DMS79 treated with DMSO at 0.1 percent for 48 hours (cell line): ENCODE data around the gene GMDS.
A peak's percentile ranks its signal among the peaks of the same experiment; 100 is the strongest.

Experiments used
- DNase-seq: peaks from one replicate; lab custom pipeline; 2025; lab: John Stamatoyannopoulos, UW

The GMDS gene

DNA sequence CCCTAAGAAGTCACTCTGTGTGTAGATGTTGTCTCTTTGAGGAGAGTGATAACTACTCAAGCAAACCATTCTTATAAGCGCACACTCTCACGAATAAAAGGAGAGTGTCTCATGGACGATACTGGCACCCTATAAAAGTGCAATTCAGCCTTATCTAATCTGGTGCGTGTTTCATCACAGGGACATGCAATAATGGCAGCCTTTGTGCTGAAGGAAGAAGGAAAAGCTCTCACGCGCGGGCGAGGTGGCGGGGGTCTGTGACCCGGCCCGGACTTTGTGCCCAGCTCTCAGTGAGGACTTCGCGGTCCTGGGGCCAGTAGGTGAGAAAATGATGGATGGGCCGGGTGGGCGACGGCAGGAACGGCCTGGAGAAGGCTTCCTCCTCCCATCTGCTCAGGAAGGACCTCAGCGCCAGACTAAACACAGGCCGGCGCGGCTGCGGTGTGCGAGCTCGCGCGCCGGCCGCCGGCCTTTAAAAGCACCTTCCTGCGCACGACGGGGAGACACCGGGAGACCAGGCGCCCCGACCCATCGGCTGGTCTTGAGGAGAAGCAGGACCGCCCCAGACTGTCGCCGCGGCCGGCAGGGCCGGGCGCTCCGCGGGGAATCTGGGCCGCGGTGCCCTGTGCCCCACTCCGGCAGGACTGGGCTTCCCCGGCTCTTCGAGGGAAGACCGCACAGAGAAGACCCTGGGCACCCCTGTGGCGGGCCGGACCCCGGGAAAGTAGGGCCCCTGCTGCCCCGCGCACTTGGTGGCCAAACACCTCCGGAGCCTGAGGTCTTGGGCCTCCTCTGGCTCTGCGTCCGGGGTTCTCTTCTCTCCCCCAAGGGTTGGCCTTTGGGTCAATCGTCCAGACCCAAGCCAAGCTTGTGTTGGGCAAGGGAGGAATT, 644.0 kb downstream of the GMDS start:
- DNase-seq, result no peak

DNA sequence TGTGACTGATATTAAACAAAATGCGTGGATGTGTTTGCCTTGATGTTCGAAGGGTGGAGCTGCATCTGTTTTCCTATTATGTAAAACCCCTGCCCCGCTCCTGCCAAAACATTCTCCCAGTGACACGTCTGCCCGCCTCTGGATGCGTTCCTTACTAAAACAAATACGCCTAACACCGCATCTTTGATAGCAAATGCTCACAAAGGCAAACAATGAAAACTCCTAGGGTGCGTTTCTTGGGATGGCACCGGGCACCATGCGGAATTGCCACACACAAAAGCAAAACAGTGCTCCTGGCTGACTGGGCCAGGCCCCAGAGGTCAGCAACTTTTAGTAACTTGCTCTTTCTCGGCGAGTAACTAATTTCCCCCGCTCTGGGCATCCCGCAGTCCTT, 644.6 kb downstream of the GMDS start:
- no peak for DNase-seq

DNA sequence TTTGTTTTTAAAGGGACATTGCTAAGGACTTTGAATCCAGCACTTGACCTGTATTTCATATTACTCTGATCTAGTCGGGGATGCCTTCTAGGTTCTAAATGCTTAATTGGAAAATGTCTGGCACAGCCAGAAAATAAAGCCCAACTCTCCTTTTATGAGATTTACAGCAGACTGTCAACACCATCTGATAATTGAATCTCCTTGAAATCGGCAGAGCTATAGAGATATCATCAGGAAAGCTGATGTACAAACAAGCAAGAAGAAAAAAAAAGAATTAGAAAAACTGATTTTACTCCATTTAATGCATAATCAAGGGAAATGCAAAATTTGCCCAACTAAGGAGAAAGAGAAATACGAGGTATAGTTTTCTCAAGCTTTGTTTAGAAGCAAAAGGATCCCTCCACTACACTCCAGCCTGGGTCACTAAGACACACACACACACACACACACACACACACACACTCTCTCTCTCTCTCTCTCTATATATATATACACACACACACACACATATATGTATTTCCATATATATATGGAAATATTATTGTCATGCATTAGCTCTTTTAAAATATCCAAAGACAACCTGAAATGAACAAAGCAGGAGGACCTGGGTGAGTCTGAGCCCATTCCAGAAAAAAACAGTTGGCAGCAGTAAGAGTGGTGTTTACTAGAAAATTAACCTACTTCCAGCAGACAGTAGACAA, 645.2 kb downstream of the GMDS start:
- DNase-seq, result no peak

DNA sequence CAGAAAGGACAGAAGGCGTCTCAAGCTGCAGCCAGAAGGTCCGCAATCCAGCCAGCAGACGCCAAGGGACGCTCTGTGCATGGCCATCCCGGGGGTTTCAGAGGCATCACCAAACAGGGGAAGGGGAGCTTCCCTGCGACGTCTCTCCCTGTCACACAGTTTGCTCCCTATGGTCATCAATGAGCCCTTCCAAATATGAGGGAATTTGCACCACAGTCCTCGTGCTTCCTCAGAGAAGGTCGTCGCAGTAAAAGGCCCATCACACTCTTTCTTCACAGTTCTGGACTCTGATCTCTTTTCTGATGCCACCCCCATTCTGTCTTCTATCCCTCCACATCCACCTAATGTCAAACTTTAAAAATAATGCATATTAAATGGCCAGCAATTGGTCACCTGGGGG, 645.9 kb downstream of the GMDS start:
- no peak for DNase-seq

- no peak for DNase-seq
These were observed 646.5 kb downstream of the GMDS start for GRCh38 chr6:1598886-1599285.

DNA sequence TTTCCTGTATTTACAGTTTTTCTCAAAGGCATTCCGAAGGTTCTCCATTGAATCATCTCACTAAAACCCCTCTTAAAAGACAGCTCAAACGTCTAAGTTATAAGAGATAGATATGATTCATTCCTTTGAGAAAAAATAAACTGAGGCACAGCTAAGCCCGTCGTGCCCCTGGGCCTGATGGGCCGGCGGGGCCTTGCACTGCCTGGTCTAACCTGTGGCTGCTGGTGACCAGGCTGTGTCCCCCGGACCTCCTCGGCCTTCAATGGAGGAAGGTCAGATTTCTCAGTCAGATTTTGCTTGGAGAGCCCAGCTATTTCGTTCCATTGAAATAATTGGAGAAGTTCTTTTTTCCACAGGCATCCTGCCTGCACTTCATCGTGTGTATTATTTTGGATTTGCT, 647.0 kb downstream of the GMDS start:
- DNase-seq, result no peak

- DNase-seq, result no peak
These were observed 647.5 kb downstream of the GMDS start for GRCh38 chr6:1597924-1598323.

- DNase-seq, result no peak
These were observed 648.2 kb downstream of the GMDS start for GRCh38 chr6:1597121-1597744.

DNA sequence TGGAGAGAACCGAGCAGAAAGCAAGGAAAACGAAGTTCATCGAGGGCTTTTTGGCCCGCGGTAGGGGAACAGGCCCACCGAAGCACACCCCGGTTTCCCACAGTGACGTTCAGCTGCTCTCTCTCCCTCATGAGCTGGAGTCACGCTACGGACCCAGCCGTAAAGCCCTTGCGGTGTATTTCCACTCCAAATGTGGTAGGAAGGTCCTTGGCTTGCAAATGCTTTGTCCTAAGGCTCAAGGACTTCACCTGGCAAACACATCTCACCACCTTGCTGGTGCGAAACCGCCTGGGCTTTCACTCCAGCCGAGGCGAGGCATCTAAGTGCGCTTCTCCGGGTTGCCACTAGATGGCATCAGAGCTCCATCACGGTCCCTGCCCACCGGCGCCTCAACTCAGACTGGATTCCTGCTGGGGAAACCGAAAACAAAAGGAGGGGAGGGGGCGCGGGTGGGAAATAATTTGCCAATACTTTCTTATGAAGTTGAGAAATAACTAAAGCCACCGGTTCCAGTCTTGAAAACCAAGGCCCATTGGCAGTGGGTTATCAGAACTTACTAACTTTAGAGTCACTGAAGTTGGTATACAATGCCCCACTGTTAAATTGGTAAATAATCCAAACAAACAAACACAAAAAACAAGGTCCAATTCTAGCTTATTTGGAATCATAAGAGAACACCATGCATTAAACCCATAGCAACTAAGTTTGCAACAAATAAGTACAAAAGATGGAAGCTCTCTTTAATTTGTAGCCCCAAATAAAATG, 649.1 kb downstream of the GMDS start:
- peak; percentile 43 for DNase-seq

DNA sequence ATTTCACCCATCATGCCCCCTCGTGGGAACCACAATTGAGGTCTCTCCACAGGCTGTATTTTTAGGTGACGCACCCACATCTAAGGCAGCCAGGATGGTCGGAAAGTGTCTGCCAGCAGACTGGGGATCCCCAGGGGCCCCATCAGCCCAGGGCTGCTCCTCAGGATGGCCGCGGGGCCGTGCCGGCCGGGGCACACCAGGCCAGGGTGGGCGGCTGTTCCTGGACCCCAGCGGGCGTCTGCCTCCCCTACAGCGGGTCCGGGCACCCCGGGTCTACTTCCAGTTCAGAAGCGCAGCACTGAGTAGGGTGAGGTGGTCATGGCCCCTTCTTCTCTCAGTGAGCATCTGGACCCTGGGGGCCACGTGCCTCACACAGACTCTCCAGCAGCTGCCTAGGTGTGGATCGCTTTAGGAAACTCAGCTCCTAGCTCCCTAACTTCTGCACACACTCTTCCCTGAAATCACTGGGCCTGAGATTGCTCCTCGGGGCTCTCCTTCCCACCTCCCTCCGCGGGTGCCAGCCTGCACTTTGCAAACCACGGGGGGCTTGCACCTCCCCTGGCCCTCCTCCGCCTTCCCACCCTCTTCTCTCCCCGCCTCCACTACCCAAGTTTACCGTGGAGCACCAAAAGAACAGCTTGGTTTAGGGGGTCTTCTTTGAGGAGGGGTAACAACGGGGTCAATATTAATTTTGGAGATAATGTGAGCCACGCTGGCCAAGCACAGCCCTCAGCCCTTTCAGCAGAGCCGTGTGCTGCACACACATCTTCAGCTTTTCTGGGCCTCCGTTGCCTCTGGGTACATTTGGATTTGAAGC, 649.9 kb downstream of the GMDS start:
- no peak for DNase-seq

- no peak for DNase-seq
These were observed 650.8 kb downstream of the GMDS start for GRCh38 chr6:1594445-1595200.

DNA sequence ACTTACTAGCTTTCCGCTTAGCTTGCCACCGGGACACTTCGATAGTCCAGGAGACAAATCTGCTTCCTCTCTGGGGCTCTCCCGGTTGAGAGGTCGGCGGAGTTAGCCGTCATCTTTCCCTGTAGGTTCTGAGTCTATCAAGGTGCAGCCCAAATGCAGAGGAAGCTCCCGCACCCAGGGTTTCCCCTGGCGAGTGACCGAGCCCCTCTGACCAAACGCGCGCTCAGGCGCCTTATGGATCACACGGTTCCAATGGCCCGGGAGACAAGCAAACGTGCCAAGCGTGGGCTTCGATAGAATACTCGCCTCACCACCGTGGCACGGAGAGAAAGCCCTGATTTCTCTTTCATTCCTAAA, 651.5 kb downstream of the GMDS start:
- no peak for DNase-seq

DNA sequence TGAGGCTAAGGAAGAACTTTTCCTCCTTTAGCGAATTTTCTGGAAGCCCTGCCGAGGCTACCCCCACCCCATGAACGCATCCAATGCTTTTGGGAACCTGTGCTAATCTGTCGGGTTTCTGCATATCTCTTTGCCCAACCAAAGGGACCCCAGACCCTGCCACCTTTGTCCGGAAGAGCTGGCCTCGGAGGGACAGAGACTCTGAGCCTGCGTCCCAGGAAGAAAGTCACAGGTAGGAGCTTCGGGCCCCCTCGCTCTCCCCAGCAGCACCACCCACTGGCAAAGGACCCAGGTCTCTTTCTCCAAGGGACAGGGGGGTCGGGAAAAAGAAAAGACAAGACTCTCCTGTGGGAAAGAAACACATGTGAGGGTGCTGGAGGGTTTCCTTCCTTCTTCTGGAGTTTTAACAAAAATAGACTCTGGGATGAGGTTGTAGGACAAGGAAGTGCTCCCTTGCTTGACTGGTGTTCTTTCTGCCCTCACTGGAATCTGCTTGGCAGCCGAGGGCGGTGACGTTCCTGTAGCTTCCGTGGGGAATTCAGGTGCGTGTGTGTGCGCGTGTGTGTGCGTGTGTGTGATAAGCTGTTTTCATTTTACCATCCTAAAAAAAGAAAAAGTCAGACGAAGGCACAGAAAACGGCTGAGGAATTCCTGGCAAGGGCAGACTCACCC, 652.0 kb downstream of the GMDS start:
- DNase-seq, result no peak

- DNase-seq, result no peak
These were observed 652.6 kb downstream of the GMDS start for GRCh38 chr6:1592852-1593251.

DNA sequence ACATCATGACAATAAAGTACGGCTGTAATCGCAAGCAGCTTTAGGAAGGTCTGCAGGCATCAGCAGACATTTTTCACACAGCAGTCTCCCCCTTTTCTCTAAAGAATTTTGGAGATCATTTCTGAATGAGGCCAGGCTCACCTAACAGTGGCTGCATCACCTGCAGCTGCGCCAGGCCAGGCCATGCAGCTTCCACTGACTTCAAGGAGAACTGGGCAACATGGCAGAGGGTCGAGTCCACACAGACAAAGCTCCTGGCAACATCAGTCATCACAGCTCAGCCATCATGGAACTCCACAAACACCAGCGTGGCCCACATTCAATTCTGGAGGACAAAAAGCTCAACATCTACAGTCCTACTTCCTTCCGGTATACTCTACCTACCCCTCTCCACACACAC, 653.5 kb downstream of the GMDS start:
- DNase-seq, result no peak

- no peak for DNase-seq
These were observed 654.2 kb downstream of the GMDS start for GRCh38 chr6:1591243-1591642.

- DNase-seq, result no peak
These were observed 654.8 kb downstream of the GMDS start for GRCh38 chr6:1590580-1590979.

- DNase-seq, result no peak
These were observed 656.2 kb downstream of the GMDS start for GRCh38 chr6:1589208-1589607.

DNA sequence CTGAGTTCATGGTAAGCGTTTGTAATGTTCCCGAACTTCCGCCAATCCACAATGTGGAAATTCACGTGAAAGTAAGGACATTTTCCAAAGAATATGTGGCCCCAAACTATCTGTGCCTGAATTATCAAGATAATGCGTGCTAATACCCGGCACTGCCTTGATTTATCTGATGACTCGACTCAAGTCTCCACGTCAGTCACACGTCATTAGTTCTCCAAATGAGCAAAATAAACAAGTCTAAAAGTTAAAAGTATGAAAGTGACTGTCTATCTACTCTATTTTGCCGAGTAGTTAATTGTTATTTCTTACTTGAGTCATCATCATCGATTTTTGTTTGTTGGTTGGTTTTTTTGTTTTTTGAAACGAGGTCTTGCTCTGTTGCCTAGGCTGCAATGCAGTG, 657.4 kb downstream of the GMDS start:
- DNase-seq, result no peak

GRCh38 chr6:1587546-1587945, 657.9 kb downstream of the GMDS start:
- no peak for DNase-seq
